ENCODE results near the gene SLC7A4.
"Not testable (repeated sequence)": the region's sequence is repeated elsewhere in the genome, so short reads cannot be mapped to it uniquely, and the experiment has no call there.

The SLC7A4 gene

DNA sequence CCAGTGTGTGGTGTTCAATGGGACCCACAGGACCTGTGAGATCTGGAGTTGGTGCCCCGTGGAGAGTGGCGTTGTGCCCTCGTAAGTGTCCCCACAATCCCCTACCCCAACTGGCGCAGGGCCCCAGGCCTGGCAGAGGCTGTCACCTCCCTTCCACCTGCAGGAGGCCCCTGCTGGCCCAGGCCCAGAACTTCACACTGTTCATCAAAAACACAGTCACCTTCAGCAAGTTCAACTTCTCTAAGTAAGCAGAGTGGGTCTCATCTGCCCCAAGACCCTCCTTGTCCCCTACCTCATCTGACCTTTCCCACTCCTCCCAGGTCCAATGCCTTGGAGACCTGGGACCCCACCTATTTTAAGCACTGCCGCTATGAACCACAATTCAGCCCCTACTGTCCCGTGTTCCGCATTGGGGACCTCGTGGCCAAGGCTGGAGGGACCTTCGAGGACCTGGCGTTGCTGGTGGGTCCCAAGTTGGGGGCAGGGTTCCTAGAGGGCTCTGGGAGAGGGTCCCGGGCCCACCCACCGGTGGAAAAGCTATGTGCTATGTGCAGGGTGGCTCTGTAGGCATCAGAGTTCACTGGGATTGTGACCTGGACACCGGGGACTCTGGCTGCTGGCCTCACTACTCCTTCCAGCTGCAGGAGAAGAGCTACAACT, 9.3 kb downstream of the SLC7A4 start:
- no peak for DNase-seq

DNA sequence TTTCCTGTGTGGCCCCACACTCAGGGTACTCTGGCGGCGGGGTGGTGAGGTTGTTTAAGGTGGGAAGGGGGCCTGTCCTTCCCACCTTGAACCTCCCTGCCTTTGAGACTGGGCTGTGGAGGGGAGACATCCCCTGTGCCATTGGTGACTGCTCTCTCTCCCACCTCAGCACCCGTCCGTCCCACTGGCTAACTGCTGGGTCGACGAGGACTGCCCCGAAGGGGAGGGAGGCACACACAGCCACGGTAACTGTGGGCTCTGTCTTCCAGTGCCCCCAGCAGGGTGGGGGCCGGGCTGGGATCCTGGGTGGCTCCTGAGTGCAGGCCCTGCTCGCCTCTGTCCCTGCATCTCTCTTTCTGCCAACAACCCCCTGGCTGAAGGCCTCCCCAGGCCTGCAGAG, 9.9 kb downstream of the SLC7A4 start:
- DNase-seq, result no peak

DNA sequence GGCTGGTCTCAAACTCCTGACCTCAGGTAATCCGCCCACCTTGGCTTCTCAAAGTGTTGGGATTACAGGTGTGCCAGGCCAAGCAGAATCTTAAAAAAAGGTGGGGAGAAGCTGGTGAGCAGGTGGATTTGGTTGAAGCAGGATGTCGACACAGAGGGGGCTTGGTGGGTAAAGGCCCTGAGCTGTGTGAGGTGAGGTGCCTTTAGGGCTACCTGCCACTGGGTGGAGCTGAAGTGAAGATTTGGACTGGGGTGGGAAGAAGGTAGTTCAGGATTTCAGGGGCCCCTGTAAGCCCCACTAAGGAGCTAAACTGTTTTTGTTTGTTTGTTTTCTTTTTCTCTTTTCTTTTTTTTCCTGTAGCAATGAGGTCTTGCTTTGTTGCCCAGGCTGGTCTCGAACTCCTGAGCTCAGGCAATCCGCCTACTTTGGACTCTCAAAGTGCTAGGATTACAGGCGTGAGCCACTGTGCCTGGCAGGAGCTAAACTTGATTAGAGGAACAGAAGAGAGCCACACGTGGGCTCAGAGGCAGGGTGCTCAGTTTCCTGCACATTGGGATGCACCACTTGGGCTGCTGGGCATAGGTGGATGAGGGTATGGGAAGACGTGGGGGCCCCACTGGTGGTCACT, 11.4 kb downstream of the SLC7A4 start:
- DNase-seq, result no peak

DNA sequence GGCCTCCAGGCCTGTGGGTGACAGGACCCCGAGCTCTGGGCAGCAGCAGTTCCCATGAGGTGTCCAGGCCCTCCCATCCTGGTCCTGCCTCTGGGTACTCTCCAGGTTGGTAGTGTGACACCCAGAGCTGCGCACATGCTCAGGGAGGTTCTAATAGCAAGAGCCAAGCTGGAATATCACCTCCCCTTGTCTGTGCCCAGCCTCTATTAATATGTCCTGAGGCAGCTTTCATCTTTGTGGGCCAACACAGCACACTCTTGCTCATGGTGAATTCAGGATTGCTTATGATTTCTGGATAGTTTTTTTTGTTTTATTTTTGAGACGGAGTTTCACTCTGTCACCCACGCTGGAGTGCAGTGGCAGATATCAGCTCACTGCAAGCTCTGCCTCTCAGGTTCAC, 14.0 kb downstream of the SLC7A4 start:
- DNase-seq, result no peak

DNA sequence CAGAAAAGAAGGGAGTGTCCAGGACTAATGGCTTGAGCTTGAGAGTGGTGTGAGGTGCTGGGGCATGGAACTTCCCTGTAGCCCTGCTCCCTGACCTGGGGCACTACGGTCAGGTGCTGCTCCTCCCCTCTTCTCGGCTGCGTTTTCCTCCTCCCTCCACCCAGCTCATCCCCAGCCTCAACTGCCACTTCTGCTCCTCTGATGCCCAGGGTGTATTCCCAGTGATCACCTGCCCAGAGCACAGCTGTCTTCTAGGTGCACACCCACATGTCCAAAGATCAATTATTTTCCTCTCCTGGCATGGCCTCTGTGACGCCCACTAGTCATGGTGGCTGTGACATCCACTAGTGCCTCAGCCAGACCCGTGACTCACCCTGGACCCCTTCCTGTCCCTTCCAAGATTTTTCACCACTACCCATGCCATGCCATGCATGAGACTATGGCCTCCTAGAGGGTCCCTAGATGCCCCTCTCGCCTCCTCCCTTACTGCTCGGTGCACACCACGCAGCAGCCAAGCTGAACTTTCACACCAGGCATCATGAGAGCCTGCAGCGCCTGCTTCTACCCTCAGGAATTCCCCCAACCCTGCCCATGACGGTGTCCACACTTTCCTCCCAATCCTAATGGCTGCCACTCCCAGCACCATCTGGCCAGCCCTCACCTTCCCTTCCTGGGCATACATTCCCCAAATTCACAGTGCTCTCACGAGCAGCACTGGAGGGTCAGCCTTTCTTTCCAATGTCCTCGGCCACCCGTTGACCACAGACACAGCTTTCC, 15.5 kb downstream of the SLC7A4 start:
- no peak for DNase-seq

DNA sequence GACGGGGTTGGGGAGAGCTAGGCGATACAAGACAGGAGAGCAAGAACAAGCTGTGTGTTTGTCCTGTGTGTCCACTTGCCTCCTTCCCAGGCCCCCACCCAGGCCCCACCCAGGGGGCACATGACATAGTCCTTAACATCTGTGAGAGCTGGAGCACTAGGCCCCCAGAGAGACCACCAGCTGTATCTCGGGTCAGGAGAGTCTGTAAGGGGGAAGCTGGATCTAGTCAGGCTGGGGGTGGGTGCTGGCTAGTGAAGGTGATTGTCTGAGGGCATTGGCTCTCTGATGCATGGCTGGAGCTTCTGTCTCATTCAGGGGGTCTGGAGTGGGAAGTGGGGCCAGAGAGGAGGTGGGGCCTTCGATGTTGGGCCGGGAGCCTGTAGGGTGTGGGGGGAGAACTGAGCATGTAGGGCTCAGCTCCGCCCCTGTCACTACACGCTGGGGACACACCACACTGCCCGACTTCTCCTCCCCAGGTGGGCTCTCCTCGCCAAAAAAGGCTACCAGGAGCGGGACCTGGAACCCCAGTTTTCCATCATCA, 16.8 kb downstream of the SLC7A4 start:
- no peak for DNase-seq

DNA sequence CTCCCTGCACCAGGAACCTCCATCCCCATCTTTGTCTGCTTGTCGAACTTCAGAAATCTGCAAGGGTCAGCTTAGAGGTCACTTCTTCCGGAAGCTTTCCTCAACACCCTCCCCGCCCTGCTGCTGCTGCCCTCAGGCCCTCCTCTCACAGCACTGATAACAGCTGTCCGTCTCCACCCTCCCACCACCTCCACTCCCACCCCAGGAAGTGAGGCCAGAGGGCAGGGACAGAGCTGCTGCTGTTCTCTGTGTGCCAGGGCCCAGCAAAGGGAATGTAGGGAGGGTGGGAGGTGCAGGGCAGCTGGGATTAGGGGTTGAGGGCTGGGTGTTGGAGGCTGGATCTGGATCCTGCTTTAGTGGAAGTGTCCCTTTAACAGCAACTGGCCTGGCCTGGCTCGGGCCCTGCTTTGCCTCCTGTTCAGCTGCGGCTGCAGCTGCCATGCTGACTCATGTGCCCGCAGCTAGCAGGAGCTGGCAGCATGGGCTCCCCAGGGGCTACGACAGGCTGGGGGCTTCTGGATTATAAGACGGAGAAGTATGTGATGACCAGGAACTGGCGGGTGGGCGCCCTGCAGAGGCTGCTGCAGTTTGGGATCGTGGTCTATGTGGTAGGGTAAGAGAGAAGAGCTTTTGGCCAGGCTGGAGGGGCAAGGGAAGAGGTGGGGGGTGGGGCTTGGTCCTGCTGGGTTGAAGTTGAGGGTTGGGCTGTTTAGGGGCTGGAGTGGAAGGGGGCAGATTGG, 17.5 kb downstream of the SLC7A4 start, which contains the start of gene P2RX6:
TSS of gene P2RX6 (plus strand) at position 440 of the 740 bp plus-strand sequence. CDS start at position 450, 10 bp downstream.
- DNase-seq, result peak in 14 of 56 donors; percentile 14 to 59 (median 36)

DNA sequence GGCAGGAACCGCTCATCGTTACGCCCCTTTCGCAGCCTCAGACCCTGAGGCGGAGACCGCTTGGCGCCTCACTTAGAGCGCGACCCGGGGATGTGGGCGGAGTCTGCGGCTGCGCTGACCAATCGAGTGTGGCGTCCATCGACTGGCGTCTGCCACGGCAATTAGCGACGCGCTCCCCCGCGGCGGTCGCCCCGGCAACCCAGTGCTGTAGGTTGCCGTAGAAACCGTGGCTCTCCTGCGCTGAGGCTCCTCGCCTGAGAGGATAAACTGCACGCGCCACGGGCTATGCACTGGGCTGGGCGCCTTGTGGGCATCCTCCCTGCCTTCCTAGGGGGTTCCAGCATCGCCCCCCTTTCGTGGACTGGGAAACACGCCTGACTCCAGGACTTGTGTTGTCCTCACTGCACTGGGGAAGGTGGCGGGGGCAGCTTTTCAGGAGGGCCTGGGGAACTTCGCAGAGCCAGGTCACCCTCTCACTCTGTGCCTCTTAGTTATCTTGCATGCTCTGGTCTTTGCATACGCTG, 18.1 kb downstream of the SLC7A4 start:
- DNase-seq, result peak in 54 of 56 donors; percentile 24 to 92 (median 77)

DNA sequence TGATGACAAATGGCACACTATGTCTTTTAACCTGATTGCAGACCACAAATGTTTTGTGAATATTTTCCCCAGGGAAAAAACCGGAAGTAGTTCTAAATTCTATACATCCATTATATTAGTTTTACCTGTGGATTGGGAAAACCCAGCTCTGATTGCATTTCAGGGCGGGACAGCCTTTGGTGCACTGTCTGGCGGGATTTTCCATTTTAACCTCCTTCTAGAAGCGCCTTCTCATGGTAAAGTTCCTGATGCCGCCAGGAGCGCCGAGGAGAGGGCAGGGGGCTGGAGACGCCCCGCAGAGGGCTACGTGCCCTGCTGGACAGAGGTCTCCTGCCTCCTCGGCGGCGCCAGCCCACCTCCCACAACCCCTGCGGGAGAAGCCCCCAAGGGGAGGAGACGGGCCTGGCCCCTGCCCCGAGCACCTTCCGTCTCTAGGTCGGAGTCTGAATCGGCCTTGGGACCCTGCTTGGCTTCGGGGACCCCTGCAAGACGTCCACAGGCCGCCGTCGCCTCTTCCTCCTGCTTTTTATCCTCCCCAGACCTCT, 18.6 kb downstream of the SLC7A4 start:
- DNase-seq, result no peak

DNA sequence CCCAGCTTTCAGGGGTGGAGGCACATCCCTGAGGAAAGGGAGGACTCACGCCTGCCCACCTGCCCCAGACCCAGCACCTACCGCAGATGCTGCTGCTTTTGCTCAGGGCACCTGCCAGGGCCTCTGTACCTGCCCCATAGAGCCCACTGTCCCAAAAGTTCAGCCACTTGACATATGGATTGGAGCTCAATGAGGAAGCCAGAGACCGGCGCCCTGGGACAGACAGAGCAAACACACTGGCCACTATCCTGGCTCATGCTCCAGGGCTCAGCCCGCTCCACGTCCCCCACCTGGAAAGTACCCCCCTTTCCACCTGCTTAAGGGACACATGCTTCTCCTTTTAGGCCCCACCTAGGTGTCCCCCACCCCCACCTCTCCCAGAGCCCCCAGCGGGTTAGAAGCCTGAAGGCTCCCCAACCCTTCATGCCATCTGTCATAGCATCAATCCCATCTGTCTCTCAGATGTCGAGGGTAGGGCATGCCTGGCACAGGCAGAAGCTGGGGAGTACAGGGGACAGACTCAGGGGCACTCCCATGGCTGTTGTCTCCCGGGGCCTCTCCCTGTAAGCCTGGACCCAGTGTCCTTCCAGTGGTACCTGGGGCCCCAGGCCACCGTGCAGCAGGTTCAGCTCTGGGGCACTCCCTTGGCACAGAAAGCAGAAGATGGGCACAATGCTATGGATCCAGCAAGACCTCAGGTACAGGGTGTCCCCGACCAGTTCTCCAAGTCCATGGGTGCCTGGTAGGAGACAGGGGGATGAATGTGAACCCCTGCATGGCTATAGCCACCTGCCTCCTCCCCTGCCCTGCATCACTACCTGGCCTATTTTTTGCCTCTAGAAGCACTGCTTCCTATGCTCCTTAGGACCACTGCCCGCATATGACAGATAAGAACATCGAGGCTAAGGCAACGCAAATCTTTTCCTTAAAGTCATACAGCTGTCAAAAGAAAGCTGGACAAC, 19.6 kb downstream of the SLC7A4 start:
- no peak for DNase-seq

DNA sequence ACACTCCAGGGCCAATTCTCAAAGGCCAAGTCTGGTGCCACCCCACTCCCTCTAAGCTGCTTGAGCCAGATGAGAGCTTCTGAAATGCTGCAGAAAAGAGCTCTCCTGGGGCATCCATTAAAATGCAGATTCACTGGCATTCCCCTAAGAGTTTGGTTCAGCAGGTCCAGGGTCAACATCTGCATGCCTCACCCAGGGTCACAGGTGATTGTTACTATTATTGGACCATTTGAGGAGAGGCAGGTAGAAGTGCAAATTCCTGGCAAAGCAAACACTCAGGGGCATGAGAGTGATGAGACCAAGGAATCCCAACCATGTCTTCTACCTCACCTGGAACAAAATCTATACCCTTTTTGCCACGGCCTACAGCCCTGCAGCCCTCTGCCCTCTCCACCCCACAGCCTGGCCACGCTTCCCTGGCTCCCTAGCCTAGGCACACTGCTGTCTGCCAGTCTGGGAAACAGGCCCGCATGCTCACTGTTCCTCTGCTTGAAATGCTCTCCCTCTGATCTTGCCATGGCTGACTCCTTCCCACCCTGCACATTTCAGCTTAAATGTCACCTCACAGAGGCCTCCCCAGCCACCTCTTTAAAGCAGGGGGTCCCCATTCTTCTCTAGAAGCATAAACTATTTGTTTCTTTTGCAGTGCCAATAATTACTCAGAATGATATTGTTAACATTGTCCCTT, 21.8 kb downstream of the SLC7A4 start:
- no peak for DNase-seq

DNA sequence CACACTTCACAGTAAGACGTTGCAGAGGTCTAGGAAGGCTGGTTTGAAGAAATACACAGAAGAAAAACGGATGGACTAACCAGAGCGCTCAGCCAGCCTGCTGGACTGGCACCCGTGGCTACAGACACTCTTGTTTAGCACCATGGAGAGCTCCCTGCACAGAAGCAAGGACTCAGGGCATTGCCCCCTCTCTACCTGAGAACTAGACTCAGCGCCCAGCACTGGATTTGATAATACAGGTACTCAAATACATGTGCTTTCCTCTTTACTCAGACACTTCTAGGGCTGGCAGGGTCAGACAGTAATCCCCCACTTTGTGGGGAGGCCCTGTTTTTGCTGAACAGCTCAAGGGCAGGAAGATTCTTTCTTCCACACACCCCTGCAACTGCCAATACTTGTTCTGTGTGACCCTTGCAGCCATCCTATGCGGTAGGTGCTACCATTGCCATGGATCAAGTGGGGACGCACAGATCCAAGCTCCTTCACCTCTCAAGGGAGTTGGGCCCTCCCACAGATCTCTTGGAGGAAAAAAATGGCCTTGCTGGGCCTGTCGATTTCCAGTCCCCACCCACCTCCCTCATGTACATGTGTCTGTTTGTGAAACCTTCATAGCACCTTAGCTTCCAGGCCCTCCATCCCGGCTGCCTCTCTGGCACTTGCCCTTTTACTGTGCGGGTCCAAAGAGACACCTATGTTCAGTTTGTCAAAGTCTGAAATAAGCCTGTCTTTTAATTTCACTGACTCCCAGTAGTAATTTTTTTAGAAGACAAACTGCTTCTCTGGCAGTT, 22.5 kb downstream of the SLC7A4 start:
- no peak for DNase-seq

DNA sequence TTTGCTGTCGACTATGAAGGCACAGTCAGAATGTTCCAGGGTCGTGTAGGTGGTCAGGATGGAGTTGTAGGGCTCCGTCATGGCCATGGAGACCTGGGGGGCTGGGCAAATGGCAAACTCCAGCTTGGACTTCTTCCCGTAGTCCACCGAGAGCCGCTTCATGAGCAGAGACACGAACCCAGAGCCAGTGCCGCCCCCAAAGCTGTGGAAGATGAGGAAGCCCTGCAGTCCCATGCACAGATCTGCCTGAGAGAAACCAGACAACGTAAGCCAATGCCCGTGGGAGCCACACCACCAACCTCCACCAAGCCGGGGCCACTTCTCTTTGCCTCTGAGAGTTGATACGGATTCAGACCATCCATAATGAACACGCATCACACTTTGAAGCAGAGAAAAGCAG, 23.2 kb downstream of the SLC7A4 start:
- DNase-seq, result not testable (repeated sequence)

DNA sequence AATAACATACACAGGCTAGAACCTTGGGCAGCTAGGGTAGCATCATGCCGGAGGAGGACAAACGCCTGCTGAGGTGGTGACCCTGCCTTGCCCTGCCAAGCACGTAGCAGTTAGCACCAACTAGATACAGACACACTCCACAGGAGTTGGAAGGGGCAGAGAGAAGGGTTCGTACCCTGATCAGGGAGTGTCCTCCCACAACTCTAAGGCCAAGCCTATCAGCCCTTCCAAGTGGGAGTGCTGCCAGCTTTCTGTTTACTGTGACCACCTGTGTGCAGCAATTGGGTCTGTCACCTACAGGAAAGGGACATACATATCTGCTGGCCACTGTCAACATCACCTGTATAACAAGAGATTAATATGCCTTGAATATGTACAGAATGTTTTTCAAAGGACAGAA, 28.6 kb downstream of the SLC7A4 start:
- DNase-seq, result no peak

DNA sequence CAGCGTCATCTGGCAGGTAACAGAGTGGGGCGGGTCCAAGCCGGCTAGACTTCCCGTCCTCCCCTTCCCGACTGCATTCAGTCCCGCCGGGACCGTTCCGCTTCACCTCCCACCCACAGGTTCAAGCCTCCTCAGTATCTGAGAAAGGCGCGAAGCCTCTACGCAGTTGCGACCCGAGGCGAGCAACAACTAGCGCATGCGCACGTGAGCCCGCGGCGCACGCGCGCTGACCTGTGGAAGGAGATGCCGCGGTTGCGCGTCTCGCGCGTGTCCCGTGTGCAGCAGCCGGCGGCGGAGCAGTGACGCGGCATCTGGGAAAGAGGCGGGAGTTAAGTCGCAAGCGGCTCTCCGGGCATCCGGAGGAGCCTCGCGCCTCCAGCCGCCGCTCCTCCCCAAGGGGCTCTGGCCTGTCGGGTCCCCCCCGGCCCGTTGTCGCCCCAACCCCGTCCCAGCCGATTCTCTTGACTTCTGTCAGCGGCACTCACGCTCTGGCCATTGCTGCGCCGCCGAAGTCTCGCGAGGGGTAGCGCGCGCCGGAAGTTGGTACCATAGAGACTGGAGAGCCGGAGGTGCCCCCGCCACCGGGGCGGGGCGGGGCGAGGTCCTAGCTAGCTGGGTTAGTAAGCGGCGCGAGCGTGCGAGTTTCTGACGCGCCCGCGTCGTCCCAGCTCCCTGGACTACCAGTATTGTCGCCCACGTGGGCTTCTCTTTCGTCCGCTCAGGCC, 30.6 kb downstream of the SLC7A4 start, which contains the start of gene THAP7:
TSS of gene THAP7 (minus strand) at position 518 of the 725 bp plus-strand sequence. CDS start at position 311, 207 bp downstream.
- peak; percentile 71 to 99 (median 94) for DNase-seq

DNA sequence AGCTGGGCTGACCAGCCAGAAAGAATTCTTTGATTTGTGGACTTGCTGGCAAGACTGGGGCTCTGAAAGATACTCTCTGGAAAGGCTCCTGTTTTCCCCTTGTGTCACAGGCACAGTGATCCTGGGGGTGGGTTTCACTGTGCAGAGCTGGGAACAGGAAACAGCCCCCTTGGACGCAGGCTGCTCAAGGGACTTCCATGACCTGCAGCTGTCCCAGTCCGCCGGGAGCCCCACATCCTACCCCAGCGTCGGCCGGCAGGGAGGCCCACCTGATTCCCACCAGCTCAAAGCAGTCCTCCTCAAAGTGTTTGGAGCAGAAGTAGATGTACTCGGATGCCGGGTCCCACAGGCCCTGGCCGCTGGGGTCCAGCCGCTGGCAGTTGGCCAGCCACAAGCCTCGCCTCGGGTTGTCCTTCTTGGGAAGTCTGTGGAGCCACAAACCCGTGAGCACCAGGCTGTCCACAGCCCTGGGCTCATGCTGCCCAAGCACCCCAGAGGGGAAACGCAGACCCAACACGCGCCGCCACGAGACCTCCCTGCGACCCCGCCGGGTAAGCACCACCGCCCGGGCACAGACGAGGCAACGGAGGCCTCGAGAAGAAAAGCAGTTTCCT, 31.3 kb downstream of the SLC7A4 start:
- DNase-seq, result peak in 5 of 56 donors; percentile 51 to 64 (median 54)
